ENCODE results near the gene BASP1. TPM values are rescaled to one million over a fixed set of nuclear protein-coding genes. Genes with fewer than 3 reads are reported as not detected.

BASP1 gene
- total RNA-seq, 4 donors from 2014 or later: 46.0 to 54.6 (median 49.8) TPM

DNA sequence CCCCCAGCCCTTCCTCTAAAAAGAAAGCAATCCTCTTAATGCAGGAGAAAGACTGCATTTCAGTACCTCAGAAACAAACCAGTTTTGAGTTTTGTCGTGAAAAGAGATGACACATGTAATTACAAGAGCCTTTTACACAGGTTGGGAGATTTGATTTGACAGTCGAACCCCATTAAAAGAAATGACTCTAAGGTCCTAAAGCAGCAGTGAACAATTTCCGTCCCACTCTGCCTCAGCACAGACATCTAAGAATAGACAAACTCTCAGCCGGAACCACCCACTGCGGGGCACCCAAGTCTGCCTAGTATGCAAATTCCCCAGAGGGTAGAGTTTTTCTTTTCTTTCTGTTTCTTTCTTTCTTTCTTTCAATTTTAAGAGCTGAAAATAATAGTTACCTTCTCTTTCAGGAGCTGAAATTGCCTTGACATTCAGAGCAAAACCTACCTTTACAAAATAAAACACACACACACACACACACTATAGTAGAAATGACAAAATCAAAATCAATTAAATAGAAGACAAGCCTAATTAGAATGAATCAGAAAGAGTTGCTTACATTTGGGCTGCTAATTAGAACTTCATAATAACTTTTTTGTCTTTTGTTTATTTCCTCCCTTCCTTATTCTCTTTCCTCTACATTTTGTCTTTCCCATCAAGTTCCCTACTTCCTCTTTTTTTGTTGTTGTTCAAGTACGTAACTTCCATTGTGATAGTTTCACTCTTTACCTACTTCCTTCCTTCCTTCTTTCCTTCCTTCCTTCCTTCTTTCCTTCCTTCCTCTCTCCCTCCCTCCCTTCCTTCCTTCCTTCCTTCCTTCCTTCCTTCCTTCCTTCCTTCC is 65.1 kb downstream of the BASP1 start:
- 23 to 30% methylated on average over 6 of the region's 6 CpGs for WGBS, 2 donors
- TF ChIP-seq, protein P1, sequence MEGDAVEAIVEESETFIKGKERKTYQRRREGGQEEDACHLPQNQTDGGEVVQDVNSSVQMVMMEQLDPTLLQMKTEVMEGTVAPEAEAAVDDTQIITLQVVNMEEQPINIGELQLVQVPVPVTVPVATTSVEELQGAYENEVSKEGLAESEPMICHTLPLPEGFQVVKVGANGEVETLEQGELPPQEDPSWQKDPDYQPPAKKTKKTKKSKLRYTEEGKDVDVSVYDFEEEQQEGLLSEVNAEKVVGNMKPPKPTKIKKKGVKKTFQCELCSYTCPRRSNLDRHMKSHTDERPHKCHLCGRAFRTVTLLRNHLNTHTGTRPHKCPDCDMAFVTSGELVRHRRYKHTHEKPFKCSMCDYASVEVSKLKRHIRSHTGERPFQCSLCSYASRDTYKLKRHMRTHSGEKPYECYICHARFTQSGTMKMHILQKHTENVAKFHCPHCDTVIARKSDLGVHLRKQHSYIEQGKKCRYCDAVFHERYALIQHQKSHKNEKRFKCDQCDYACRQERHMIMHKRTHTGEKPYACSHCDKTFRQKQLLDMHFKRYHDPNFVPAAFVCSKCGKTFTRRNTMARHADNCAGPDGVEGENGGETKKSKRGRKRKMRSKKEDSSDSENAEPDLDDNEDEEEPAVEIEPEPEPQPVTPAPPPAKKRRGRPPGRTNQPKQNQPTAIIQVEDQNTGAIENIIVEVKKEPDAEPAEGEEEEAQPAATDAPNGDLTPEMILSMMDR (IDR thresholded peaks at IDR 0.05): no peak
- TF ChIP-seq POLR2A (IDR thresholded peaks at IDR 0.05) (no peak), EP300 (IDR thresholded peaks at IDR 0.05) (no peak)
- no peak for DNase-seq (ENCODE audit: low spot score in 2 of 2)
- Histone ChIP-seq H3K27ac (peak overlapping the region in 1 of 4 donors; percentile 19), H3K27me3 (no peaks in the 10 kb centered on the region), H3K36me3 (no peaks in the 10 kb centered on the region), H3K4me3 (no peak overlapping the region), H3K4me1 (peaks cover 0 to 6% (median 0%) of the 10 kb centered on the region in 4 donors), H3K9me3 (no peaks in the 10 kb centered on the region)

DNA sequence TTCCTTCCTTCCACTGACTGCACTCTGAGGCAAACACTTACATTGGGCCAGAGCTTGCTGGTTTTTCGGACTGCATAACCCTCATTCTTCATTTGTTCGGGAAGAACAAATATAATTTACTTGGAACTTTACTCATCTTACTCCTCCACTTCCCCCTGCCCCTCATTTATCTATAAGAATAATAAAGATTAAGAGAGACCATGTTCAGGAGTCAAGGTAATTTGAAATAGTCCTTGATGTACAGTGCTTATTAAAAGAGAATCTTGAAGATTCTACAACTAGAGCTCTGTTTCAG is 65.6 kb downstream of the BASP1 start:
- no peak for DNase-seq (ENCODE audit: low spot score in 2 of 2)
- Histone ChIP-seq H3K9me3 (no peaks in the 10 kb centered on the region), H3K27me3 (no peaks in the 10 kb centered on the region), H3K4me3 (no peak overlapping the region), H3K27ac (no peak overlapping the region), H3K36me3 (no peaks in the 10 kb centered on the region), H3K4me1 (peaks cover 0 to 6% (median 0%) of the 10 kb centered on the region in 4 donors)
- TF ChIP-seq EP300 (IDR thresholded peaks at IDR 0.05) (no peak), POLR2A (IDR thresholded peaks at IDR 0.05) (no peak)
- TF ChIP-seq, protein P1 (IDR thresholded peaks at IDR 0.05): no peak
- 87 to 96% methylated on average over 2 of the region's 2 CpGs for WGBS, 2 donors

DNA sequence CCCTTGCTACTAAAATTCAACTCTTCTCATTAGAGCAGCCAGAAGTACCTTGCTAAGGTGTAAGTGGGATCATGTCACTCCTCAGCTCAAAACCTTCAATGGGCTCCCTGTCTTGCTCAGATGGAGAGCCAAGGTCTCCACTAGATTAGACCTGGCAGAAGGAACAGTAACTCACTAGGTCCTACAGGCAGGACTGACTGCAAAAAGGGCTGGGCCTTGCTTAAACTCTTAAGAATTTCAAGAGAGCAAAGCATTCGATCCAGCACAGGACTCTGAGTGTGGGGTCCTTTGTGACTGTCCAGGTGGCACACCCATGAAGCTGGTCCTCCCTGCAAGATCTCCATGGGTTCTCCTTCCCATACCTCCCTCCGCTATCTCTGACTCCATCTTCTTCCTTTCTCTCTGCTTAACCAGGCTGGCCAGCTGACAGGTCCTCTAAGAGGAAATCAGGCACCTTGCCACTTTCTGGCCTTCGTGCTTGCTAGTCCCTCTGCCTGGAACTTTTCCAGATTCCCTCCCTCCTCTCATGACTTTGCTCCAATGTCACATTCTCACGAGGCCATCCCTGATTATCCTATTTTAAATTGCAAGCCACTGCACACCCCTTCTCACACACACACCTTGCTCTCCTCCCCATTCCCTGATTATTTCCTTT is 70.2 kb downstream of the BASP1 start:
- 73 to 81% methylated on average over 4 of the region's 4 CpGs for WGBS, 2 donors
- no peaks in the 10 kb centered on the region for H3K9me3 ChIP-seq
- H3K4me3 ChIP-seq: no peak overlapping the region
- H3K4me1 ChIP-seq: no peaks in the 10 kb centered on the region
- TF ChIP-seq, protein P1 (IDR thresholded peaks at IDR 0.05): no peak
- TF ChIP-seq POLR2A (IDR thresholded peaks at IDR 0.05): no peak
- no peak for TF ChIP-seq EP300 (IDR thresholded peaks at IDR 0.05)
- no peaks in the 10 kb centered on the region for H3K27me3 ChIP-seq
- no peak overlapping the region for H3K27ac ChIP-seq
- H3K36me3 ChIP-seq: no peaks in the 10 kb centered on the region
- DNase-seq (ENCODE audit: low spot score in 2 of 2): no peak

DNA sequence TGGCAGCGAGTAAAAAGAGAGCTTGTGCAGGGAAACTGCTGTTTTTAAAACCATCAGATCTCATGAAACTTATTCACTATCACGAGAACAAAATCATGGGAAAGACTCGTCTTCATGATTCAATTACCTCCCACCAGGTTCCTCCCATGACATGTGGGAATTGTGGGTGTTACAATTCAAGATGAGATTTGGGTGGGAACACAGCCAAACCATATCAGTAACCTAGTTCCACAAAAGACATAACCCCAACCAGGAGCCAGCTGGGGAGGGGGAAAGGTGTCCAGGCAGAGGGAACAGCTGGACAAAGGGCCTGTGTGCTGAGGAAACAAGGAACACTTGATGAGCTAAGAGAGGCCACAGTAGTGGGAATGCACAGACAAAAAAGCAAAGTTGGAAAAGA is 71.1 kb downstream of the BASP1 start:
- 83 to 87% methylated on average over 3 of the region's 3 CpGs for WGBS, 2 donors

More for the DNA sequence above, 71.1 kb downstream of the BASP1 start:
- H3K4me3 ChIP-seq: no peak overlapping the region
- H3K27me3 ChIP-seq: no peaks in the 10 kb centered on the region
- no peaks in the 10 kb centered on the region for H3K4me1 ChIP-seq
- H3K9me3 ChIP-seq: no peaks in the 10 kb centered on the region
- H3K36me3 ChIP-seq: no peaks in the 10 kb centered on the region
- TF ChIP-seq, protein P1 (IDR thresholded peaks at IDR 0.05): no peak
- no peak for TF ChIP-seq EP300 (IDR thresholded peaks at IDR 0.05)
- H3K27ac ChIP-seq: no peak overlapping the region
- no peak for DNase-seq (ENCODE audit: low spot score in 2 of 2)
